ENCODE results near the gene SRXN1.

The SRXN1 gene

GRCh38 chr20:634148-634925, 18.7 kb downstream of the SRXN1 start:
- no peak for DNase-seq

- DNase-seq = no peak
Measured at GRCh38 chr20:631101-631500, 21.9 kb downstream of the SRXN1 start.

DNA sequence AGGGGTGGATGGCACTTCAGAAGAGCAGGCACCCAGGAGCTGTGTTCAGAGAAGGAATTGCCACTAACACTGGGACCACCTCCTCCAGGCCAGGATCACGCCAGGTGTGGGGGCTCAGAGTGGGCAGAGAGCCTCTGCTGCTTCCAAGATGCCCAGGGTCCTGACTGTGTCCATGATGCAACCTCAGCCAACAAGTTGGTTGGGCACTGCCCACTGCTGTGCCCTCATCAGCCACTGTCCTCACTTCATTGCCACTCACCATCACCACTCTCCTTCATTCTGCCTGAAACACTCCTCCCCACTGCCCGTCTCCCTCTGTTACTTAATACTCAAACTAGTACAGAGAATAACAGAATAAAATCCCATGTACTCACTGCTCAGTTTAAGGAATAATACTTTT, 26.4 kb downstream of the SRXN1 start:
- DNase-seq = no peak

DNA sequence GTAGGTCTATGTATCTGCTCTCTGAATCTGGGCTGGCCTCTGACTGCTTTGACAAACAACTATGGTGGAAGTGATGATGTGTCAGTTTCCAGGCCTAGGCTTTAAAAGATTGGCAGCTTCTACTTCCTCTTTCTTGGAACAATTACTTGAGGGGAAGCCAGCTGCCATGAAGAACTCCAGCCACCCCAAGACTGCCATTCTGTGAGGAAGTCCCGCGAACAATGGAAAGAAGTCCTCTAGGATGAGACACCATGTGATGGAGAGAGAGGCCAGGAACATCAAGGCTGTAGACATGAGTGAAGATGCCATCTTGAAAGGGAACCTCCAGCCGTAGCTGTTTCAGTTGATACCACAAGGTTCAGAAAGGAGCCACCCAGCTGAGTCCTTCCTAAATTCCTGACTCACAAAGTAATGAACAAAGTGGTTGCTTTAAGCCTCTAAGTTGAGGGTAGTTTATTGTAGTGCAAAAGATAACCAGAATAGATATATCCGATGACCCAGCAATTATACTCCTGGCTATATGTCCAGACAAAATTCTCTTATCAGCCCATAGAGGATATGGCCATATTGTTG, 27.6 kb downstream of the SRXN1 start:
- no peak for DNase-seq

GRCh38 chr20:623704-624103, 29.3 kb downstream of the SRXN1 start:
- no peak for DNase-seq

DNA sequence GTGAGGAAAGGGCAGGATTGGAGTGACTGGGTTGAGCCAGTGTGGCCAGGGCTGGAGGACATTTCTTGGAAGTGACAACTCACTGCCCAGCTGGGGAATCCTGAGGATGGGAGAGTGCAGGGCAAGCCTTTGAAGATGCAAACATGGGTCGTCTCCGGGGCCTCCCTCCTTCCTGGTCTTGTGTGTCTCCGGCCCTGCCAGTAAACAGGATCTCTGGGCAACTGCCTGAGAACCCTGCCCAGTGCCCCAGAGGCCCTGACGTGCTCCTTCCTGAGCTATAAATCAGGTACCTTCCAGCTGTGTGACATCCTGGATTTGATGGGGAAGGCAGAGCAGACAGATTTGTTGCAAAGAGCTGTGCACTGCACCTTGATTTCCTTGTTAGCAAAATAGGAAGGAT, 30.0 kb downstream of the SRXN1 start:
- no peak for DNase-seq

GRCh38 chr20:622161-622560, 30.8 kb downstream of the SRXN1 start:
- DNase-seq = no peak

DNA sequence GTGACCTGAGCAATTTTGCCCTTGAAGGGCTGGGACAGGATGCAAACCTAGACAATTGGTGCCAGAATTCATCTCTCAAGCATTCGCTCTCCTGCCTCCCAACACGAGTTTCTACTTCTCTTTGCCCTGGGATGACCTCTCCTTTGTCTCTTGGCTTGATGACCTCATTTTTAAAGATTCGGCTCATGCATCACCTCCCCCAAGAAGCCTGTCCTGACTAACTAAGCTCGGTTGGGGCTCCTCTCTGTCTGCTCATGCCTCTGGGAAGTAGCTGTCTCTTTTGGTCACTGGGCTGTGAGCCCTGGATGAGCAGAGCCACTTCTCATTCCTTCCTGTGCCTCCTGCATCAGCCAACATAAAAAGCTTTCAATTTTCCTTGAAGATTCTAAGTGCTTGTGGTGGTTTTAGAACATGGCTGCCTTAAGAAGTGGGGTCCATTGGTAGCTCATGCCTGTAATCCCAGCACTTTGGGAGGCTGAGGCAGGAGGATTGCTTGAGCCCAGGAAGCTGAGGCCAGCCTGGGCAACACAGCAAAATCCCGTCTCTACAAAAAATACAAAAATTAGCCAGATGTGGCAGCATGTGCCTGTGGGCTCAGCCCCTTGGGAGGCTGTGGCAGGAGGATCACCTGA, 31.8 kb downstream of the SRXN1 start:
- no peak for DNase-seq

- no peak for DNase-seq
Measured at GRCh38 chr20:620246-620645, 32.8 kb downstream of the SRXN1 start.

GRCh38 chr20:618980-619379, 34.0 kb downstream of the SRXN1 start:
- no peak for DNase-seq

DNA sequence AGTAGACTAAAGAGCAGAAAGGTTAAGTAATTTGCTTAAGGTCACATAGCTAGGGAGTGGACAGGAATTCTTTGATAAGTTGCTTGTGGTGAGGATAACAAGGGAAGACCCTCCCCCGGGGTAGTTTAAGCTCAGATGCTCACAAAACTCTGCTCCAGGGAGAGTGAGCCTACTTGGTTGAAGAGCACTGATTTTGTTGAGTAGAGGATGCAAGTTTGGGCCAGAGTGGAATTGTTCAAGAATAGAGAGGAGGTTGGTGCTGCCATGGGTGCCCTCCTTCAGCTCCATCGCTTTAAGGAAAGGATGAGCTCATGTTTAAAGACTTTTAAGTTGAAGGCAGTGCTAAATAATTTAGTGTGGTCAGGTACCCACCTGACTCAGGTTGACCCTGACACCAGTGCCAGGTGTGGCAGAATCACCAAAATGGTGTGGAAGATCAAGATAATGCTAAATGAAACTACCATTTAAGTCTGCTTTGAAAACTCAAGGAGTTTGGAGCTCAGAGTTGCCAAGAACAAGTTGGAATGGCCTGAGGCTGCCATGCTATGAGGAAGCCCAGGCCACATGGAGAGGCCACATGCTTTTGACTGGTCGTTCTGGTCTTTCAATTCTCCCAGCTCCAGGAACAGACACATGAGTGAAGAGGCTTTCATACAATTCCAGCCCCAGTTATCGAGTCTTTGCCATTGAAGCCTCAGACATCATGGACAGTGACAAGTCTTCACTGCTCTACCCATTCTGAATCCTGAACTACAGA, 34.9 kb downstream of the SRXN1 start:
- no peak for DNase-seq

GRCh38 chr20:615514-615913, 37.5 kb downstream of the SRXN1 start:
- DNase-seq = no peak

GRCh38 chr20:611843-612185, 41.2 kb downstream of the SRXN1 start:
- no peak for DNase-seq

- no peak for DNase-seq
Measured at GRCh38 chr20:611047-611842, 41.8 kb downstream of the SRXN1 start.

- no peak for DNase-seq
Measured at GRCh38 chr20:610130-611046, 42.6 kb downstream of the SRXN1 start, which contains the start of gene TCF15. Gene TCF15, minus strand, starts transcription at chr20:610309. Its CDS starts 72 bp downstream, at chr20:610237.

DNA sequence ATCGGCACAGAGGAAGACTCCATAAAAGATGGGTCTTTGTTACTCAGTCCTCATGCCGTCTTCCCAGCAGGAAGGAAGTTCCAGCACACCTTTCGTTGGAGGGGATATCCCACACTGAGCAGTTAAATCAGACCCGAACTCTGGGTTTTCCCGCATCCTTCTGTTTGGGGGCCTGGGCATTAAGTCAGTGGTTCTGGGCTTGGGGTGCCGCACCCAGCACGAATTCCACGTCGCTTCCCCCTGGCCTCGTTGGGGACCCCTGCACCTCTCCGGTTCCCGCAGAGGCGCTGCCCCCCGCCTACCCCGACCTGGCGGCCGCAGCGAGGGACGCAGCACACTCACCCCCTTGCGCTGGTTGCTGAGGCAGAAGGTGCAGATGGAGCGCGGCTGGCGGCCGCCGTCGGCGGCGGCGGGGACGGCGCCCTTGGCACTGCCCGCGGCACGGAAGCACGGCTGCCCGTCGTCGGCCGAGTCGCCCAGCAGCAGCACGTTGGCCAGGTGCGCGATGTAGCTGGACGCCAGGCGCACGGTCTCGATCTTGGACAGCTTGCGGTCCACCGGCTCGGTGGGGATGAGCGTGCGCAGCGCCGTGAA, 43.5 kb downstream of the SRXN1 start:
- no peak for DNase-seq

- DNase-seq = no peak
Measured at GRCh38 chr20:608970-609369, 44.0 kb downstream of the SRXN1 start.

GRCh38 chr20:607476-607875, 45.5 kb downstream of the SRXN1 start:
- no peak for DNase-seq

- no peak for DNase-seq
Measured at GRCh38 chr20:605237-605636, 47.8 kb downstream of the SRXN1 start.

DNA sequence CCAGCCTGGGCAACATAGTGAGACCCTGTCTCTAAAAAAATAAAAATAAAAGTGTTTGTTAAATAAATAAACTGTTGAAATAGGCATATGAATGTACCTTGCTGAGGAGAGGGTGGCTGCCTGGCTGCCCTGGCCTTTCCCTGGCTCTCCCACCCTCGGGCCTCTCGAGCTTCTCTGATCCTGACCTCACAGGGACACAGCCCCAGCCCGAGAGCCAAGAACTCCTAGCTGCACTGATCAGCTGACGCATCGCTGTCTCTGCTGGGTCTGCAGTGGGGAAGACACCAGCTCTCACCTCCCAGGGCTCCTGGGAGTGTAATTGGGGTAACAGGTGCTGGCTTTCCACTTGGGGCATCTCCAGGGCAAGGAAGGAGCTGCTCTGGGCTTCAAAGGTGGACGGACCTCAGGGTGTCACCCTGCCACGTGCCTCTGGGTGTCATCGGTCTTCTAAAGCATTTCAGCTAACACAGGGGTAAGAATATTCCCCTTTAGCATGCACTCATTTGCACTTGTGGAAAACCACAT, 49.8 kb downstream of the SRXN1 start:
- DNase-seq = no peak
